Globus pallidus (tissue), 1 donor: ENCODE results near the gene SPDYE3.
"Not testable (repeated sequence)": the region's sequence is repeated elsewhere in the genome, so short reads cannot be mapped to it uniquely, and the experiment has no call there.

Experiments
- DNase-seq: peaks from one replicate; pipeline ENCODE4 v3.0.0-alpha.2; 2015; ENCODE audit warnings: low spot score

SPDYE3 gene

DNA sequence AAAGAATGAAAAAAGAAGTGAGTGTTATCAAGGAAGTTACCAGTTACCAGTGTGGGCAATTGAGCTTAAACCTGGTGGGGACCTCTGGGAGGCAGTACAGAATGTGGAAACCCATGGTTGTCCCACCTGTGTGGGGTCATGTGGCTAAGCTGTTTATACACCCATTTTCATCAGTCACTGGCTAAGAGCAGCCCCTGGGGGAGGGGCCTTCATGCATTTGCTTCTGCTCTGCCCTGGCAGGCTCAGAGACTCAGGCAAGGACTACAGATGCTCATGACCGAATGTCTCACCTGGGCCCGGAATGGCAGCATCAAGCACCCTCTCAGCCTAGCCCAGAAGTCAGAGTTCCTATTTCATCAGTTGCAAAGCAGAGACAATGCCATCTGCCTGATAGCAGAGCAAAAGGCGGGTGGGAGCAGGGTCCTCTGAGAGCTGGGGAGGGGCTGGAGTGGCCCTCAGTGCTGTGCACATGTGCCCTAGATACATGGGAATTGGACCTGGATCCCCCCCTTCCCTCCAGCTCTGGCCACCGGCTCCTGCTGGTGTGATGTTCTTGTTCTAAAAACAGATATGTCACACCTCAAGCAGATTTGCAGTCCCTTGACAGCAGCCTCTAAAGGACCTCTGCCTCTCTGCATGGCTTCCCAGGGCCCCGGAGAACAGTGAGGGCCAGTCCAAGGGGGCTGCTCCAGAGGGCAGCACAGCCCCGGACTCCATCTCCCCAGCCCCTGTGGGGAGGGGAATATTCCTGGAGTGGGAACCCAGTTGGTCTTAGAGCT, 20.1 kb upstream of the SPDYE3 start:
- DNase-seq: not testable (repeated sequence)

DNA sequence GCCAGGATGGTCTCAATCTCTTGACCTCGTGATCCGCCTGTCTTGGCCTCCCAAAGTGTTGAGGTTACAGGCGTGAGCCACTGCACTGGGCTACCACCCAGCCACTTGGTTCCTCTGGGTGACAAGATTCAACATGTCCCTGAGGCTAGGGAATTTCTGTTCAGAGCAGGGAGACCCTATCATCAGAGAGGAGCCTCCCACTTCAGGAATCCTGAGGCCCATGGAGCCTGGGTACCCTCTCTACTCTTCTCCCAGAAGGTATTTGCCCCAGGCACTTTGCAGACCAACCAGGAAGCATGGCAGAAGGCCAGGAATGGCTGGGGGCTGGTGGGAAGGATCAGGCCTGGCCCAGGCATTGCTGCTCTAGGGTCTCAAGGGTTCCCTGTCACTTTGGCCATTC, 19.2 kb upstream of the SPDYE3 start:
- not testable (repeated sequence) for DNase-seq

DNA sequence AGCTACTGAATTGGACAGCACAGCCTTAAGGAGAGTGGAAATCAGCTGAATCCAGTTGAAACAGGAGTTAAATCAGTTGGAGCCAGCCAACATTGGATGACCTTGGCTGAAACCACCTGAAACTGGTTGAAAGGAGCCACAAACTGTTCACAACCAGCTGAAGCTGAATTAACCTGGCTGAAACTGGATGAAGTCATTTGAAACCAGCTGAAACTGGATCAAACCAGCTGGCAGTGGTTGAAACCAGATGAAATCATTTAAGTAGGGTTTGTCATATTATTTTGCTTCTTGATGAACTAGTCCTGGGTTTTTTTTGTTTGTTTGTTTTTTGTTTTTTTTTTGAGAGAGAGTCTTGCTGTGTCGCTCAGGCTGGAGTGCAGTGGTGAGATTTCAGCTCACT, 15.3 kb upstream of the SPDYE3 start:
- not testable (repeated sequence) for DNase-seq

DNA sequence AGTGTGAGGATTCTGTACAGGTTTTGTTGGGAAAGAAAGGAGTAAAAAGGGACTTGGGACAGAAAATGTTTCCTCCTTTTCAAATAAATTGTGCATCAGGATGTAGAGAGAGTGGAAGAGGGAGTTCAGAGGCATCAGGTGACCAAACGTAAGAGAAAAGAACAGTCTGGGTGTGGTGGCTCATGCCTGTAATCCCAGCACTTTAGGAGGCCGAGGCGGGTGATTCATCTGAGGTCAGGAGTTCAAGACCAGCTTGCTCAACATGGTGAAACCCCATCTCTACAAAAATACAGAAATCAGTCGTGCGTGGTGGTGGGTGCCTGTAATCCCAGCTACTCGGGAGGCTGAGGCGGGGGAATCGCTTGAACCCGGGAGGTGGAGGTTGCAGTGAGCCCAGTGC, 12.2 kb upstream of the SPDYE3 start:
- not testable (repeated sequence) for DNase-seq

DNA sequence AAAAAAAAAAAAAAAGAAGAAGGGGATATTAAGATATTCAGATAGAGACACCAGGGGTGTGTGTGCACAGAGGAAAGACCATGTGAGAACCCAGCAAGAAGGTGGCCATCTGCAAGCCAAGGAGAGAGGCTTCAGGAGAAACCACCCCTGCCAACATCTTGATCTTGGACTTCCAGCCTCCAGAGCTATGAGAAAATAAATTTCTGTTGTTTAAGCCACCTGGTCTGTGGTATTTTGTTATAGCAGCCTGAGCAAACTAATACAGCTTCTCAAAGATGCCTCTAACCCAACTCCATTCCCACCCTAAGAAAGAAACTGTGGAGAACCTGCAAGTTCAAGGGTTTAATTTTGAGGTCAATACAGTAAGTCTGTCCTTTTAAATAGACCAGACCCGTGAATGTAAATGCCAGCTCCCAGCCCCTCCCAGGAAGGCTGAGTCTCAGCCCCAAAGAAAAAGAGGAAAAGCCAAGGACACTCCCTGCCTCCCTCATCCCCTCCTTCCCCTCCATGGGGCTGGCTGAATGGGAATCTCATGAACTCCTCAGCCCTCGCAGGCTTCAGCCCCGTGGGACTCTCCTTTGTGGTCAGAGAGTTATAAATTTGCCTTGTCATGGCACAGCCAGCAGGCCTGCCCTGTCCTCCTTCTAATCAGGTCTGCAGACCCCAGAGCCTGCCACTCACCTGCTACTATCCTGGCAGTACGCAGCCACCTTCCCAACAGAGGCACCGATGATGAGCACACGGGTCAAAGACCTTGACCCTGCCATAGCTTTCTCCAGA, 9.5 kb upstream of the SPDYE3 start:
- DNase-seq: not testable (repeated sequence)

DNA sequence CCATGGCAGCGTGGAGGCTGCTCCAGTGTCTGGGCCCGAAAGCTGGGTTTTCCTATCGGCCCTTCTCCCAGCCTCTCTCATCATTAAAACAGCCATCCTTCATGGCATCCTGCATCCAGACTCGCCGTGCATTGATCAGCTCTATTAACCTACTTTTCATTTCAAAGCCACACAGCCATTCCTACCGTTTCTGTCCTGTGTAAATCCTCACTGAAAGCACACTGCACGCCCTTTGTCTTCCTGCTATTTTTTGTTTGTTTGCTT, 8.9 kb upstream of the SPDYE3 start:
- DNase-seq: not testable (repeated sequence)

DNA sequence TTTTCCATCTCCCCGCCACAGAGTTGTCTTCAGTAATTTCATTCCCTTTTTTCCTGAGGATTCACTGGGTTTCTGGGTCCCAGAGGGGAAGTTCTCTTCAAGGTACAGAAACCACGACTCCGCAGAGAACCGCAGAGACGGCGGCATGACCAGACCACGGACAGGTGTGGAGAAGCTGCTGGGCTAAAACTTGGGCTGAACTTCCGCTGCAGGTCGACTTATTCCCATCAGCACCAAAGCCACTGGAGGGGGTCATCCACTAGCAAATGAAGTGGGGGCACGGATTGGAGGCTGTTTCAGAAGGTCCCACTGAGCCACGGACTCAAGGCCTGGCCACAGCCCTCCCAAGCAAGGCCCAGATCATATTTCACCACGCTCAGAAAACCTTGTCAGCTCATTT, 3.0 kb upstream of the SPDYE3 start:
- DNase-seq: not testable (repeated sequence)

DNA sequence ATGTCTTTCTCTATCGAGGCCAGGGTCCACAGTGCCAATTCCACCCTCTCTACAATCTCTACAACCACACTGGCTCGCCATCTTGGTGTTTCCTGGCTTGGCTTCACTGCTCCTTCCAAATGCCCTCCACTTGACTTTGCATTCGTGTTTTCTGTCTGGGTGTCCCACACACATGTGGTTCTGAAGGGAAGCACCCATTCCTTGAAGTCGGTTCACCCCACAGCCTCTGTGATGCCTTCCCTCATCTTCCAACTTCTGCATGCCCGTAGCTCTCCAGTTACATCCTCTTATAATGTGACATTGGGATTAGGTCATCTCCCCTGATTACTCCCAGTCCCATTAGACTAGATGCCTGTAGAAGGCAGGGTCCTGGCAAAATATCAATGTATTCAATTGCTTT, 10.8 kb downstream of the SPDYE3 start:
- DNase-seq: not testable (repeated sequence)

DNA sequence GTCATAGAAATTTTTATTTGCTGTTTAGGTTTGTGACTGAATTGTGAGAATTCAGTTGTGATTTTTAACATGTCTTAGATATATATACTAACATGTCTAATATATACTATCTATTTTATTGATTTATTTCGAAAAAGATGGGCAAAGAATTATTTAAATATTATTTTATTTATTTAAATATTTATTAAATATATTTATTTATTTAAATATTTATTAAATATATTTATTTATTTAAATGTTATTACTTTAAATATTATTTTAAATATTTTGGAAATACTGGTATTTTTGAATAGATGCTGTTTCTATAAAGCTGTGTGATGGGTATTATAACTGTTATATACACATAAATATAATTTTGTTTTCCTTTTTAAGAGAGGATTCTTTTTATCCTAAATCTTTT, 14.1 kb downstream of the SPDYE3 start:
- not testable (repeated sequence) for DNase-seq

DNA sequence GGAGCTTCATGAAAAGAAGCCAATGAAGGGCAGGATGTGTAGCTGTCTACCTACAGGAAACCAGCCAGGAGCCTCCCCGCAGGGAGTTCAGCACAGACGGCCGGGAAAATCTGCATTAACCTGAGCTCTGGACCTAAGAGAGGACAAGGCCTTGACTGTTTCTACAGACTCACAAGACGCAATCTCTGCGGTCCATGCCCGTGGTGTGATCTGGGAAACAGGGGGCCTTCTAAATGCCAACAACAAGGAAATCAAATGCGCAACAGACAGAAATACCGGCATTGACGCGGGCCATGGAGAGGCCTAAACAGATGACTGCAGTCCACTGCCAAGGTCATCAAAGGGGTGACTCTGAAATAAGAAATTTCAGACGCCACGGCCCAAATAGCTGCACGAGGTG, 16.7 kb downstream of the SPDYE3 start:
- DNase-seq: not testable (repeated sequence)

DNA sequence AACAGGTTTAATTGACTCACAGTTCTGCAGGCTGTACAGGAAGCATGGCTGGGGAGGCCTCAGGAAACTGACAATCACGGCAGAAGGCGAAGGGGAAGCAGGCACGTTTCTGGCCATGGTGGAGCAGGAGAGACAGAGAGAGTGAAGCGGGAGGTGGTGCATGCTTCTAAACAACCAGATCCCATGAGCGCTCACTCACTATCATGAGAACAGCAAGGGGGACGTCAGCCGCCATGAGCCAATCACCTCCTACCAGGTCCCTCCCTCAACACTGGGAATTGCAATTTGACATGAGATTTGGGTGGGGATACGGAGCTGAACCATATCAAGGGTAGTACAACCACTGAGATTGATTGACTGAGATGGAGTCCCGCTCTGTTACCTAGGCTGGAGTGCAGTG, 18.2 kb downstream of the SPDYE3 start:
- DNase-seq: not testable (repeated sequence)

DNA sequence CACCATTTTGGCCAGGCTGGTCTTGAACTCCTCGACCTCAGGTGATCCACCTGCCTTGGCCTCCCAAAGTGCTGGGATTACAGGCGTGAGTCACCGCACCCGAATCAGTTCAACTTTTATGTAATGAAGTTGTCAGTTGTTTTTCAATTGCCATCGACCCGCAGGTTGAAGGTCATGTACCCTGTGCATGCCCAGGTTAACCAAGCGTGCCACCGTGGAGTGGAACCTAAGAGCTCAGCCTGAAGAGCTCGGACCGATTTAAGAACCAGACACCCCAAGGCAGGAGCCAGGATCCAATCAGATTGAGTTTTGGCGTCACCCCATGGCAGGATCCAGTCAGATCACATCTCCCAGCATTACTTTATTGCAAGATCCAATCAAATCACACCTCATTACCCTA, 19.4 kb downstream of the SPDYE3 start:
- DNase-seq: not testable (repeated sequence)

DNA sequence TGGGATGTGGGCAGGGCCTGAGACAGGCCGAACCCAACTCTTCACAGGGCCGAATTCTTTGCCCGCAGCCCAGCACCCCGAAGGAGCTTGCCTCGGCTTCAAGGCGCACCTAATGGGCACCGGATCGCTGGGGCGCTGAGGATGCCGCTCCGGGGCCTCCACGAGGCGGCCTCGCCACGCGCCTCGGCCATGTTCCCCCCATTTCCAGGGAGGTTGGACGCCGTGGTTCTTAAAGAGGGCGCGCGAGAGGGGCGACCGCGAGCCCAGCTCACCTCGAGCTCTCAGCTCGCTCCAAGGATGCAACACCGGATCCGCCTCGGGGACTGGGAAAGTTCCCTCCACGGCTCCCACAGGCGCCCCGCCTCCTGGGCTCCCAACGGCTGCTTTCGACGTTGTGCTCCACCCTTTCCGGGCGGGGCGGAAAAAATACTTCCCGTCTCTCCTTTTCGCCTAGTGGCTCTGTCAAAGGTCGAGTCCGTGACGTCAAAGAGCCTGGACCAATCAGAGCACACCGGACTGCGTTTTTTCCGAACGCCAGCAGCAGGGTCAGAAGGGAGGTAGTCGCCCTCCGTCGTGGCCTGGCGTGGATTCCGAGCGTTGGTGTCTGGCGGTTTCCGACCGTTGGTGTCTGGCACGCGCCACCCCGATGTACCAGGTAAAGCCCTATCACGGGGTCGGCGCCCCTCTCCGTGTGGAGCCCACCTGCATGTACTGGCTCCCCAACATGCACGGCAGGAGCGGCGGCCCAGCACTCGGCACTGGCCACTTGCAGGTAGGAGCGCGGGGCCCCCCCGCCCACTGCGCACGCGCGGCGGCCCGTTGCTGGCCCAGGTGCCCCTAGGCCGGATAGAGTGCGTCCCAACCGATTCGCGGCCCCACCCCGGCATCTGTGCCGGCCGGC, 28.3 kb downstream of the SPDYE3 start:
- DNase-seq: peak; percentile 91

DNA sequence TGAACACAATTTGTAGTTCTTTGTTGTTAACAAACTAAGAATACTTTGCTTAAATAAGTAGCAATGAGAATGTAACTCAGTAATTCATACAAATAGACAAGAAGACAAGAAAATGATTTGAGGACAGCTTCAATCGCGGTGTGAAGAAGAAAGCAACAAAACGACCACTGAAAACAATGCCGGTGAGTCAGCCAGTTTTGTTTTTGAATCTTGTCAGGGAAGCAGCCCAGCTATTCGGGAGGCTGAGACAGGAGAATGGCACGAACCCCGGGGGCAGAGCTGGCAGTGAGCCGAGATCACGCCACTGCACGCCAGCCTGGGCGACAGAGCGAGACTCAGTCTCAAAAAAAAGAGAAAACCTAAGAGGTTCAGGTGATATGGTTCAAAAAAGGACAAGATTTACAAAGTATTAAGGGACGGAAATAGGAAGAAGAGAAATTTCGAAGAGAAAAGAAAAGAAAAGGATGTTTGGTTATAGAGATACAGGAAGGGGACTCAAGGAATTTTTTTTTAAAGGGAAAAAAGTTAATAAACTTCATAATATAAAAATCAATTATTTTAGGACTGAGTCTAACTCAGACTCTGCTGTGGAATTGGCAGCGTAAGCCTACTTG, 30.7 kb downstream of the SPDYE3 start:
- DNase-seq: not testable (repeated sequence)

DNA sequence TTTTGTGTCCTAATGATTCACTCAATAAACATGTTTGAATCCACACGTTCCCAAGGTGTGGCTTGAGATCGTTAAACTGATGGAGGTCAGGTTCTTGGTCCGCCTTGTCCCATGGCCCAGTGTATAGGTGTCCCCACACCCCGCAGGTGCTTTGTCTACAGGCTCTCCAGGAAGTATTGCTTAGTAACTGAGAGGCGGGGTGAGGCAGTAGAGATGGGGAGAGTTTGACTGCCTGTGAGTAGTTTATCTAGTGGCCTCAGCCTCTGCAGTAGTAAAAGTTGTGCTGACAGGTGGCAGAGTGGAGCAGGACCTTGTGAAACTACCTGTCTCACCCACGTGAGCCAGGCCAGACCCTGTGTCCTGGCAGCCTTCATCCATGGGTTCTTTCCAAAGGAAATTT, 33.8 kb downstream of the SPDYE3 start:
- DNase-seq: not testable (repeated sequence)

DNA sequence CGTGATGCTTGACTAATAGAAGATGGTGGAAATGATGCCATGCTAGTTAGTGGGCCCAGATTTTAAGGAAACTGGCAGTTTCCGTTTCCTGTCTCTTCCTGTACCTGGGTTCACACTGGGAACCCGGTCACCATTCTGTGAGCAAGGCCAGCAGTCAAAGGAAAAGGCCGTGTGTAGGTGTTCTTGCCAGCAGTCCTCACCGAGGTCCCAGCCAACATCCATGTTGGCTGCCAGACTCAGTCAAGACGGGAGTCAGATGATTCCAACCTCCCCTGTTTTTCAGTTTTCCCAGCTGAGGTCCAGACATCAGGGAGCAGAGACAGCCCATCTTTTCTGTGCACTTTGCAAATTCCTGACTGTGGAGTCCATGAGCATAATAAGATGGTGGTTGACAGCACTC, 35.3 kb downstream of the SPDYE3 start:
- DNase-seq: peak; percentile 29

DNA sequence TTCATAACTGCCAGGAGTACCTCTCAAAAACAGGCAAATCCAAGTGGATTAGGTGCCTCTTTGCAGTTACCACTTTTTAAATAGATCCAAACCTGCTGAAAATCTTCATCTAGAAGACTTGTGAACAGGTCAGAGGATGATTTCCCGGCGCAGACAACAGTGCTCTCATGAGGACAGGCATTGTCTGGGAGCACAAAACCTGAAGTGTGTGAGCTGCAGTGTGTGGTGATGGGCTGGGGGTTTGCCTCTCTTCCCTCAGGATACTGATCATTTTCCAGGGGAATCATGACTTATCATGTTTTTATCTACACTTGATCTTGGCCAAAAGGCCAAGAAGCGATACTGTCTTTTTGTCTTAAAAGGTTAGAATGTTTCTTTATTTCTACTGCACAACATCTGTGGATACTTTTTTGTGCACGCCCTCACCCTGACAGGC, 36.6 kb downstream of the SPDYE3 start:
- DNase-seq: peak; percentile 7

DNA sequence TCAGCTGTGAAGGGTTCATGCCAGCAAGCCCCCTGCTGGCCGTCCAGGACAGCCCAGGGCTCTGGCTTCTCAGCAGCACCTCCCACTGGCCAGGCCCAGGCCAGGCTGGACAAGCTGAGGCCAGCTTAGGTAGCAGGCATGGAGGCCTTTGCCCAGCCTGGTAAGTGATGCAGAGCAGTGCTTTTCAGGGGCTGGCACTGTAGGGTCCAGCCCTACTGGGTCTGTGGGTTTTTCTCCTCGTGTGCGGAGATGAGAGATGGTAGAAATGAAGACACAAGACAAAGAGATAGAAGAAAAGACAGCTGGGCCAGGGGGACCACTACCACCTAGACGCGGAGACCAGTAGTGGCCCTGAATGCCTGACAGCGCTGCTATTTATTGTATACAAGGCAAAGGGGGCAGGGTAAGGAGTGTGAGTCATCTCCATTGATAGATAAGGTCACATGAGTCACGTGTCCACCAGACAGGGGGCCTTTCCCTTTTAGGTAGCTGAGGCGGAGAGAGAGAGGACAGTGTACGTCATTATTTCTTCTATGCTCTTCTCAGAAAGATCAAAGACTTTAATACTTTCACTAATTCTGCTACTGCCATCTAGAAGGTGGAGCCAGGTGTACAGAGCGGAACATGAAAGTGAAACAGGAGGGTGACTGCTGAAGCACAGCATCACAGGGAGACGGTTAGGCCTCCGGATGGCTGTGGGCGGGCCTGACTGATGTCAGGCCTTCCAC, 37.2 kb downstream of the SPDYE3 start:
- peak; percentile 31 for DNase-seq

DNA sequence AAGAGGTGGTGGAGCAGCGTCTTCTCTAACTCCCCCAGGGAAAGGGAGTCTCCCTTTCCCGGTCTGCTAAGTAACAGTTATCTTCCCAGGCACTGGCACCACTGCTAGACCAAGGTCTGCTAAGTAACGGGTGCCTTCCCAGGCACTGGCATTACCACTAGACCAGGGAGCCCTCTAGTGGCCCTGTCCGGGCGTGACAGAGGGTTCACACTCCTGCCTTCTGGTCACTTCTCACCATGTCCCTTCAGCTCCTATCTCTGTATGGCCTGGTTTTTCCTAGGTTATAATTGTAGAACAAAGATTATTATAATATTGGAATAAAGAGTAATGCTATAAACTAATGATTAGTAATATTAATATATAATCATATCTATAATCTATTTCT, 37.8 kb downstream of the SPDYE3 start:
- DNase-seq: peak; percentile 48

DNA sequence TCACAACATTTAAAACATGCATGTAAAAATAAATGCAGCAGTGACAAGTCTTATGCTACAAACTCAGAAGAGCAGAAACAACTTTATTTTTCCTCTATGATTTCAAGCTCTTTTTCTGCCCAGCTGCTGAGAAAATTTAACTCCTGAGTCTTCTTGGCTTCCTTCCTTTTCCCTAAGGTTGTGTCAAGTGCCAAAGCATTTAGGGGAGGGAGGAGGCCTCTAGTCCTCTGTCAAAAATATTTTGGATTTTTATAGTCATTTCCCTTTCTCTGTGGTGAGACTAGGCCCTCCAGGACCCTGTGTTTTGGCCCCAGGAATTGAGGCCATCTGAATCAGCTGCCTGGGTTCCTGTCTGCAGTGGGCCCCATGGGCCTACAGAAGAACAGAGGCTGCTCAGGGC, 39.4 kb downstream of the SPDYE3 start:
- no peak for DNase-seq

DNA sequence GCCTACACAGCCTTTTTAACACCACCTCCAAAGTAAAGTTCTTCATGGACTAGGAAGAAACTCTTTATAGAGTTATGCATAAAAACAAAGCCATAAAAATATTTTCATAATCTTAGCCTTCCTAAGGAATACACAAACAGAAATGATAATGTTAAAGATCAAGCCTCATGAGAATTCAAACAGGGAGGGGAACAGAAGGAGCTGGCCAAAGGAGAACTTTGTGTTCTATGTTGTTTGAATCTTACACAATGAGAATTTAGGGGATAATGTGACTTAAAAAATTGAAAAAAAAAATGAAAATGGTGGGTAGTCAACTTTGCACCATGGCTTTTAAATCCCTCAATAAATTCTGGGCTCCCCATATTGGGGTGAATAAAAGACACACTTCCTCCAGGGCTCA, 41.3 kb downstream of the SPDYE3 start:
- no peak for DNase-seq
